Measurements from ENCODE around the gene SLC49A3. TPM values are rescaled to one million over a fixed set of nuclear protein-coding genes. Genes with fewer than 3 reads are reported as not detected.

The SLC49A3 gene
- total RNA-seq, 1 experiment from 2014 or later, result 8.1 TPM

DNA sequence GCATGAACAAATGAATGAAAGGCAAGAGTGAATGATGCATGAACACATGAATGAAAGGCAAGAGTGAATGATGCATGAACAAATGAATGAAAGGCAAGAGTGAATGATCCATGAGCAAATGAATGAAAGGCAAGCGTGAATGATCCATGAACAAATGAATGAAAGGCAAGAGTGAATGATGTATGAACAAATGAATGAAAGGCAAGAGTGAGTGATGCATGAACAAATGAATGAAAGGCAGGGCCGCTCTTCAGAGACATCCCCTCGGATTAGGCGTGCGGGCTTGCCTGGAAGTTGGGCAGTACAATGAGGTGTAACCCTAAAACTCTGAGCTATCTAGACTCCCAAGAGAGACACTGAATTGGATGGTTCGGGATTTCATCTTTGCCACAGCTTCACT, 20.4 kb upstream of the SLC49A3 start:
- Histone ChIP-seq H4K20me1 (ENCODE audit: insufficient read depth) (peaks cover 43% of the 10 kb centered on the region), H3F3A (ENCODE audit: insufficient read depth, low read depth) (peaks cover 8% of the 10 kb centered on the region), H3K4me3 (no peak overlapping the region), H3K79me2 (ENCODE audit: low read depth) (peaks cover 72% of the 10 kb centered on the region), H3K9me2 (ENCODE audit: insufficient read depth) (no peaks in the 10 kb centered on the region), H3K4me2 (no peak overlapping the region), H3K27me3 (ENCODE audit: insufficient read depth, low read depth) (no peaks in the 10 kb centered on the region), H3K36me3 (ENCODE audit: low read depth) (no peaks in the 10 kb centered on the region), H3K27ac (no peak overlapping the region), H3K4me1 (replicated peaks; ENCODE audit: insufficient read depth) (0 out of 2 replicates have a peak, but pooled peaks cover 5% of the 10 kb centered on the region), H3K9me3 (ENCODE audit: insufficient read depth, low read depth) (no peaks in the 10 kb centered on the region), H2AFZ (no peak overlapping the region)
- intact Hi-C loops (cut with micrococcal nuclease; ENCODE audit: unreplicated experiment), result no loop called here
- DNase-seq, result no peak
- ChIA-PET CTCF (no interaction called here), POLR2A (ENCODE audit: unreplicated experiment) (no interaction called here)
- BruUV-seq (replicated peaks), result no TSS peak
- TF ChIP-seq, protein P1, sequence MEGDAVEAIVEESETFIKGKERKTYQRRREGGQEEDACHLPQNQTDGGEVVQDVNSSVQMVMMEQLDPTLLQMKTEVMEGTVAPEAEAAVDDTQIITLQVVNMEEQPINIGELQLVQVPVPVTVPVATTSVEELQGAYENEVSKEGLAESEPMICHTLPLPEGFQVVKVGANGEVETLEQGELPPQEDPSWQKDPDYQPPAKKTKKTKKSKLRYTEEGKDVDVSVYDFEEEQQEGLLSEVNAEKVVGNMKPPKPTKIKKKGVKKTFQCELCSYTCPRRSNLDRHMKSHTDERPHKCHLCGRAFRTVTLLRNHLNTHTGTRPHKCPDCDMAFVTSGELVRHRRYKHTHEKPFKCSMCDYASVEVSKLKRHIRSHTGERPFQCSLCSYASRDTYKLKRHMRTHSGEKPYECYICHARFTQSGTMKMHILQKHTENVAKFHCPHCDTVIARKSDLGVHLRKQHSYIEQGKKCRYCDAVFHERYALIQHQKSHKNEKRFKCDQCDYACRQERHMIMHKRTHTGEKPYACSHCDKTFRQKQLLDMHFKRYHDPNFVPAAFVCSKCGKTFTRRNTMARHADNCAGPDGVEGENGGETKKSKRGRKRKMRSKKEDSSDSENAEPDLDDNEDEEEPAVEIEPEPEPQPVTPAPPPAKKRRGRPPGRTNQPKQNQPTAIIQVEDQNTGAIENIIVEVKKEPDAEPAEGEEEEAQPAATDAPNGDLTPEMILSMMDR (conservative IDR thresholded peaks at IDR 0.05), result no peak
- no peak for TF ChIP-seq EZH2 (IDR thresholded peaks at IDR 0.05; ENCODE audit: low read depth)

DNA sequence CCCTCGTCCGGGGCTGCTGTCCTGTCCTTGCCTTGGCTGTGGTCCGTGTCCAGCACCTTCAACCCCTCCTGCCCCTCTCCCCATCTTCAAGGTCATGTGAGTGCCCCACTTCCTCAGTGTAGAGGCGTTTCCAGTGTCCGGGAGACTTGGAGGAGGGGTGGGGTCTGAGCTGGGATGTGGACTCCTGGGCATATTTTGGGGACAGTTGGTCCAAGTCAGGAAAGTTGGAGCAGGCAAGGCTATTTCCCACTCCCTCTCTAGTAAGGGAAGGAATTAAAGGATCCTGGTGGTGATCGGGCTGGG, 19.6 kb upstream of the SLC49A3 start:
- H4K20me1 ChIP-seq (ENCODE audit: insufficient read depth), result peaks cover 36% of the 10 kb centered on the region
- H3K27ac ChIP-seq, result no peak overlapping the region
- H3K4me1 ChIP-seq (replicated peaks; ENCODE audit: insufficient read depth), result 0 out of 2 replicates have a peak, but pooled peaks cover 5% of the 10 kb centered on the region
- H3K4me3 ChIP-seq, result no peak overlapping the region
- BruUV-seq (replicated peaks), result no TSS peak
- DNase-seq, result no peak
- H3K4me2 ChIP-seq, result no peak overlapping the region
- H3K79me2 ChIP-seq (ENCODE audit: low read depth), result peaks cover 65% of the 10 kb centered on the region
- H3K27me3 ChIP-seq (ENCODE audit: insufficient read depth, low read depth), result no peaks in the 10 kb centered on the region
- no peak overlapping the region for H2AFZ ChIP-seq
- CTCF ChIA-PET, result no interaction called here
- H3F3A ChIP-seq (ENCODE audit: insufficient read depth, low read depth), result peaks cover 8% of the 10 kb centered on the region
- no peaks in the 10 kb centered on the region for H3K36me3 ChIP-seq (ENCODE audit: low read depth)
- H3K9me3 ChIP-seq (ENCODE audit: insufficient read depth, low read depth), result no peaks in the 10 kb centered on the region
- TF ChIP-seq EZH2 (IDR thresholded peaks at IDR 0.05; ENCODE audit: low read depth), result no peak
- TF ChIP-seq, protein P1 (conservative IDR thresholded peaks at IDR 0.05), result no peak
- no peaks in the 10 kb centered on the region for H3K9me2 ChIP-seq (ENCODE audit: insufficient read depth)
- intact Hi-C loops (cut with micrococcal nuclease; ENCODE audit: unreplicated experiment), result no loop called here
- POLR2A ChIA-PET (ENCODE audit: unreplicated experiment), result no interaction called here

DNA sequence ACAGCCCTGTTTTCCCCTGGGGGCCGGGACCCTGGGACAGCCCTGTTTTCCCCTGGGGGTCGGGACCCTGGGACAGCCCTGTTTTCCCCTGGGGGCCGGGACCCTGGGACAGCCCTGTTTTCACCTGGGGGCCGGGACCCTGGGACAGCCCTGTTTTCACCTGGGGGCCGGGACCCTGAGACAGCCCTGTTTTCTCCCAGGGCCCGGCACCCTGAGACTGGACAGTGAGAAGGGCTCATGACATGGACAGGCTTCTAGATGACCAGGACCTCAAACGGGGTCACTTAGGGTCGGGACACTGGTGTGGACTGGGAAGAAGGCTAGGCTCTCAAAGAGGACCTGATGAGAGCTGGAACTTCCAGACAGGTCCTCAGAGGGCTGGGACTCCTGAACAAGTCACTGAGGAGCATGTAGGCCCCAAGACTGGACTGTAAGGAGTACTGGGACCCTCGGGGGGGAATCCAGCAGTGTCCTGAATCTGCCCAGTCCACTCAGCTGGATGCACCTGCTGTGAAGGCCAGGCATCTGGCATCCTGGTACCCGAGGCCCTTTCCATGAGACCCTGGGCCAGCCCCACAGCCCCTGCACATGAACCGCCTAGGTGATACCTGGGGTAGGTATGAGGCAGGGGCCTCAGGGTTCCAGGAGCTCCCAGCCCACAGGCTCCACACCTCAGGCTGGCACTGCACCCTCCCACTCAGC, 19.1 kb upstream of the SLC49A3 start:
- Histone ChIP-seq H3K27ac (no peak overlapping the region), H3K4me2 (no peak overlapping the region), H4K20me1 (ENCODE audit: insufficient read depth) (peaks cover 31% of the 10 kb centered on the region), H3K79me2 (ENCODE audit: low read depth) (peaks cover 60% of the 10 kb centered on the region), H3K4me1 (replicated peaks; ENCODE audit: insufficient read depth) (0 out of 2 replicates have a peak, but pooled peaks cover 5% of the 10 kb centered on the region), H3K9me3 (ENCODE audit: insufficient read depth, low read depth) (no peaks in the 10 kb centered on the region), H3K27me3 (ENCODE audit: insufficient read depth, low read depth) (no peaks in the 10 kb centered on the region), H3K4me3 (no peak overlapping the region), H3F3A (ENCODE audit: insufficient read depth, low read depth) (peaks cover 8% of the 10 kb centered on the region), H3K9me2 (ENCODE audit: insufficient read depth) (no peaks in the 10 kb centered on the region), H3K36me3 (ENCODE audit: low read depth) (no peaks in the 10 kb centered on the region), H2AFZ (no peak overlapping the region)
- DNase-seq, result no peak
- ChIA-PET POLR2A (ENCODE audit: unreplicated experiment) (no interaction called here), CTCF (interaction anchor here (0.7 kb wide), 1 partner anchor 75 kb away, joined by 6 read pairs; no protein-coding TSS in a partner anchor)
- intact Hi-C loops (cut with micrococcal nuclease; ENCODE audit: unreplicated experiment), result no loop called here
- TF ChIP-seq EZH2 (IDR thresholded peaks at IDR 0.05; ENCODE audit: low read depth), result no peak
- TF ChIP-seq, protein P1 (conservative IDR thresholded peaks at IDR 0.05), result no peak
- no TSS peak for BruUV-seq (replicated peaks)

All from PC-9 (cell line).